Measurements from ENCODE around the gene ATAD1.
"Not testable (repeated sequence)": the region's sequence is repeated elsewhere in the genome, so short reads cannot be mapped to it uniquely, and the experiment has no call there.

Gene ATAD1

DNA sequence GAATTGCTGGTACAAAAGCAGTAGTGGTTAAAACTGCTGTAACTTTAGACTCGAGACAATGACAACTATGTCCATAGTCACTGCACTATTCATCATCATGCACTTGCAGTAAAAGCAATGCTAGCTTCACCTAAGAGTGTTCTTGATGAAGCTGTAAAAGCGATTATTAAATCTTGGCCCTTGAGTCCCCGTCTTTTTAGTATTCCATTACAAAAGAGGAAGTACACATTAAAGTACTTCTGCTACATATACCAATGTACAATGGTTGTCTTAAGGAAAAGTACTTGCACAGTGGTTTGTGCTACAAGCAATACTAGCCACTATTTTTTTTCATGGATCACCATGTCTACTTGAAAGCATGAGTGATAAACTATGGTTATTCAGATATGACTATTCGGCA, 78.3 kb downstream of the ATAD1 start:
- in situ Hi-C loops (cut with MboI; ENCODE audit: low sequenced_read_pairs, unreplicated experiment) = loop anchor here (10.0 kb wide), 2 partner anchors 85 to 205 kb away; partner anchors contain the start of gene PAPSS2
- no peak for DNase-seq (ENCODE audit: low spot score)
- TF ChIP-seq, protein P1, sequence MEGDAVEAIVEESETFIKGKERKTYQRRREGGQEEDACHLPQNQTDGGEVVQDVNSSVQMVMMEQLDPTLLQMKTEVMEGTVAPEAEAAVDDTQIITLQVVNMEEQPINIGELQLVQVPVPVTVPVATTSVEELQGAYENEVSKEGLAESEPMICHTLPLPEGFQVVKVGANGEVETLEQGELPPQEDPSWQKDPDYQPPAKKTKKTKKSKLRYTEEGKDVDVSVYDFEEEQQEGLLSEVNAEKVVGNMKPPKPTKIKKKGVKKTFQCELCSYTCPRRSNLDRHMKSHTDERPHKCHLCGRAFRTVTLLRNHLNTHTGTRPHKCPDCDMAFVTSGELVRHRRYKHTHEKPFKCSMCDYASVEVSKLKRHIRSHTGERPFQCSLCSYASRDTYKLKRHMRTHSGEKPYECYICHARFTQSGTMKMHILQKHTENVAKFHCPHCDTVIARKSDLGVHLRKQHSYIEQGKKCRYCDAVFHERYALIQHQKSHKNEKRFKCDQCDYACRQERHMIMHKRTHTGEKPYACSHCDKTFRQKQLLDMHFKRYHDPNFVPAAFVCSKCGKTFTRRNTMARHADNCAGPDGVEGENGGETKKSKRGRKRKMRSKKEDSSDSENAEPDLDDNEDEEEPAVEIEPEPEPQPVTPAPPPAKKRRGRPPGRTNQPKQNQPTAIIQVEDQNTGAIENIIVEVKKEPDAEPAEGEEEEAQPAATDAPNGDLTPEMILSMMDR (IDR thresholded peaks at IDR 0.05; ENCODE audit: borderline replicate concordance, control extremely low read depth, extremely low read depth, insufficient read depth, missing control alignments) = no peak

DNA sequence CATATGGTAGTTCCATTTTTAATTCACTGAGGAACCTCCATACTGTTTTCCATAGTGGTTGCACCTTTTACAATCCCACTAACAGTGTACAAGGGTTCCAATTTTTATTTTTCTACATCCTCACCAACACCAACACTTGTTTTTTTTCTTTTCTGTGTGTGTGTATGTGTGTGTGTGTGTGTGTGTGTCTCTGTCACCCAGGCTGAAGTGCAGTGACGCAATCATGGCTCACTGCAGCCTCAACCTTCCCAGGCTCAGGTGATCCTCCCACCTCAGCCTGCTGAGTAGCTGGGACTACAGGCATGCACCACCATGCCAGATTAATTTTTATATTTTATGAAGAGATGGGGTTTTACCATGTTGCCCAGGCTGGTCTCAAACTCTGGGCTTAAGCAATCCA, 79.8 kb downstream of the ATAD1 start:
- DNase-seq (ENCODE audit: low spot score) = not testable (repeated sequence)
- in situ Hi-C loops (cut with MboI; ENCODE audit: low sequenced_read_pairs, unreplicated experiment) = loop anchor here (10.0 kb wide), 2 partner anchors 83 to 203 kb away; partner anchors contain the start of gene PAPSS2

DNA sequence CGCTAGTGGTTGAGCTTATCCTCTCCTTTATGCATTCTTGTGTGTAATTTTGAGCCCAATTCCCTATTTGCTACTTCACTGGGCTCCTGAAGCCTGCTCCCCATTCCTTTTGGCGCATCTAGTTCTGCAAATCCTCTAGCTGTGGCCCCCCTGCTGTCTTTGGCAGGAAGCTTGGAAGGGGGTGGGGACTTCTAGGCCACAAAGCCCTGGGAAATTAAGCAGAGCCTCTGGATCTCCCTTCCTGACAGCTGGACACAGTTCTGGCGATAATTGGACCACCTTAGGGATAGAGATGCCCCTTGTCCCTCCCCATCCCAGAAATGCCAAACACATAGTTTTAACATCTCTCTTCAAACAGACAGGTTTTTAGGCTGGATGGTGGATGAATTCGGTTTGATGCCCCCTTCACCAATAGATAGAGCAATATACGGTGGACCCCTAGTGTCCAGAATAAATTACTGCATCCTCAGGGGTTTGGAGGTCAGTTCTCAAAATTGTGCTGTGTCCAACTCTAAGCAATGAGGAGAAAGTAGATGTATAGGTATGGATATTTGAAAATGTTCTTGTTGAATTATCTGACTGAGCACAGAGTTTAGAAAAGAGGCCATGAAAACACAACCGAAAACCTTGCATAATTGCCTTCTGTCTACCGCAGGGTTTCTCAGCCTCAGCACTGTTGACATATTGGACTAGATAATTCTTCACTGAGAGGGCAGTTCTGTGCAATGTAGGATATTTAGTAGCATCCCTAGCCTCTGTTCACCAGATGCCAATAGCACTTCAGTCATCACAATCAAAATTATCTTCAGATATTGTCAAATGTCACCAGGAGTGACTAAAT, 82.8 kb downstream of the ATAD1 start:
- peak; percentile 51 for DNase-seq (ENCODE audit: low spot score)
- in situ Hi-C loops (cut with MboI; ENCODE audit: low sequenced_read_pairs, unreplicated experiment) = loop anchor here (10.0 kb wide), 2 partner anchors 80 to 200 kb away; partner anchors contain the start of gene PAPSS2
- TF ChIP-seq, protein P1 (IDR thresholded peaks at IDR 0.05; ENCODE audit: borderline replicate concordance, control extremely low read depth, extremely low read depth, insufficient read depth, missing control alignments) = peak; percentile 45

DNA sequence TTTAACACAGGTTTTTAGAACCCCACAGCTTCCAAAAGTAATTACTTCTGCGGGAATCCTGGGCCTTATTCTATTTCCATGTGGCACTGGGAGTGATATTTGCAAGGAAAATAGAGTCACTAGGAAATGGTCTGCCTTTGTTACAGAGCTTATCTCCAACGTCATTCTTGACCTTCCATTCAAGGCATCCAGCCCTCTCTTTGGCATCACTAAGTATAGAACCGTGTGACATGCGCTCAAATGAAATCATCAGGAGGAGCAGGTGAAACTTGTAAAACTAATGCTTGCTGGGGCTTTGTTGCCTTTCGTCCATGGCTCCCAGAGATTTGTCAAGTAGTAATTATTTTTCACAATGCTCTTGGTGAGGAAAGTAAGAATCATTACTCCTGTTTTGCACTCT, 84.9 kb downstream of the ATAD1 start:
- DNase-seq (ENCODE audit: low spot score) = no peak
- TF ChIP-seq, protein P1 (IDR thresholded peaks at IDR 0.05; ENCODE audit: borderline replicate concordance, control extremely low read depth, extremely low read depth, insufficient read depth, missing control alignments) = no peak
- in situ Hi-C loops (cut with MboI; ENCODE audit: low sequenced_read_pairs, unreplicated experiment) = loop anchor here (10.0 kb wide), 2 partner anchors 78 to 198 kb away; partner anchors contain the start of gene PAPSS2

DNA sequence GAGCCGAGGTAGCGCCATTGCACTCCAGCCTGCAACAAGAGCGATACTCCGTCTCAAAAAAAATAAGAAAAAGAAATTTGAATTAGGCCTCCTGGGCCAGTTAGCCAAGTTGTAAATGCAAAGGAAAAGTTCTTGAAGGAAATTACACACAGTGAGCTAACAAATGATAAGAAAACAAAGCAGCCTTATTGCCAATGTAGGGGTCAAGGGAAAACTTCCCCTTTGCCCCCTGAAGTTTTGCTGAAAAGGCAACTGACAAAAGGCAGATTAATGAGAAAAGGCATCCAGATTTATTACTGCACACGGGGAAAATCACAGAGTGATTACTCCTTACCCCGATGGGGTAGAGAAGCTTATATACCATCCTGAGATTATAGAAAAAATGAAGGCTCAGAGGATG, 88.1 kb downstream of the ATAD1 start:
- TF ChIP-seq, protein P1 (IDR thresholded peaks at IDR 0.05; ENCODE audit: borderline replicate concordance, control extremely low read depth, extremely low read depth, insufficient read depth, missing control alignments) = no peak
- in situ Hi-C loops (cut with MboI; ENCODE audit: low sequenced_read_pairs, unreplicated experiment) = loop anchor here (10.0 kb wide), 2 partner anchors 75 to 195 kb away; partner anchors contain the start of gene PAPSS2
- DNase-seq (ENCODE audit: low spot score) = no peak

DNA sequence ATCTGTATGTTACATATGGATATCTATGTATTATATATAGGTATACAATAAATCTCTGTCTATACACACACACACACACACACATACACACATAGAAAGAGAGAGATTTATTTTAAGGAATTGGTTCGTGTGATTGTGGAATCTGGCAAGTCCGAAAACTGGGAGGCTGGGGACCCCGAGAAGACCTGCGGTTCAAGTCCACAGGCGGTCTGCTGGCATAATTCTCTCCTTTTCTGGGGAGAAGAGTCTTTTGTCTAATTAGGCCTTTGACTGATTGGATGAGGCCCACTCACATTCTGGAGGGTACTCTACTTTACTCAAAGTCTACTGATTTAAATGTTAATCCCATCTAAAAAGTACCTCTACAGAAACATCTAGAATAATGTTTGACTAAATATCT, 93.2 kb downstream of the ATAD1 start:
- TF ChIP-seq, protein P1 (IDR thresholded peaks at IDR 0.05; ENCODE audit: borderline replicate concordance, control extremely low read depth, extremely low read depth, insufficient read depth, missing control alignments) = no peak
- DNase-seq (ENCODE audit: low spot score) = no peak
- in situ Hi-C loops (cut with MboI; ENCODE audit: low sequenced_read_pairs, unreplicated experiment) = no loop called here

DNA sequence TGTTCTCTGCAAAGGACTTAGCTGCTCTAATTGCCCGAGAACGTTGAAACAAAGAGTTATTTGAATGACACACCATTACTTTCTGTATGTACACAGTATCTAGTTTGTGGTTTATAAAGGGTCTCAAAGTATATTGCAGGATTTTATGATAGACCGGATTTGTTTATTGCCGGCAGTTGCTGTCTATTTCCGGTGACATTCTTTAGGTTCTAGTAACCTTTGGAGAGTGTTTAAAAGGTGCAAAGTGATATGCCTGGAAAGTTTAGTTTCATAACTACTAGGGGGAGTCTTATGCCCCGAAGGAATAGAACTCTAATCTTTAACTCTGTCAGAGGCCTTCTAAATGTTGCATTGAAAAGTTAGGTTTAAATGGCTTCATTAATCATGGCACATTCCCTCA, 94.5 kb downstream of the ATAD1 start:
- in situ Hi-C loops (cut with MboI; ENCODE audit: low sequenced_read_pairs, unreplicated experiment) = no loop called here
- TF ChIP-seq, protein P1 (IDR thresholded peaks at IDR 0.05; ENCODE audit: borderline replicate concordance, control extremely low read depth, extremely low read depth, insufficient read depth, missing control alignments) = no peak
- no peak for DNase-seq (ENCODE audit: low spot score)
